ENCODE results near the gene DNAI2. TPM values are rescaled to one million over a fixed set of nuclear protein-coding genes. Genes with fewer than 3 reads are reported as not detected.

The DNAI2 gene
- total RNA-seq (ENCODE audit: unreplicated experiment), result not detected
- long read RNA-seq, result 0 reads

GRCh38 chr17:74274060-74274708 is at the start of gene DNAI2:
Gene DNAI2, plus strand, starts transcription at chr17:74274234. Its CDS starts 7,584 bp downstream, at chr17:74281818.
- Mint-ChIP-seq H3K4me1 (ENCODE audit: low read depth, unreplicated experiment) (peaks cover 32% of the 10 kb centered on the region), H3K9me3 (ENCODE audit: unreplicated experiment) (peaks cover 4% of the 10 kb centered on the region), H3K36me3 (ENCODE audit: unreplicated experiment) (no peaks in the 10 kb centered on the region), H3K27ac (ENCODE audit: unreplicated experiment) (no peak within 1 kb of the TSS), H3K4me3 (ENCODE audit: unreplicated experiment) (peak within 1 kb of the TSS; percentile 59), H3K27me3 (ENCODE audit: unreplicated experiment) (peaks cover 8% of the 10 kb centered on the region)
- DNase-seq, result peak; percentile 70
- no peak for TF ChIP-seq CTCF (IDR thresholded peaks at IDR 0.05; ENCODE audit: partially characterized antibody, unreplicated experiment)

GRCh38 chr17:74224959-74225725 is 48.9 kb upstream of the DNAI2 start:
- Mint-ChIP-seq H3K36me3 (ENCODE audit: unreplicated experiment) (peaks cover 13% of the 10 kb centered on the region), H3K27ac (ENCODE audit: unreplicated experiment) (no peak overlapping the region), H3K9me3 (ENCODE audit: unreplicated experiment) (peaks cover 7% of the 10 kb centered on the region), H3K27me3 (ENCODE audit: unreplicated experiment) (peaks cover 5% of the 10 kb centered on the region), H3K4me1 (ENCODE audit: low read depth, unreplicated experiment) (peaks cover 9% of the 10 kb centered on the region), H3K4me3 (ENCODE audit: unreplicated experiment) (no peak overlapping the region)
- no peak for TF ChIP-seq CTCF (IDR thresholded peaks at IDR 0.05; ENCODE audit: partially characterized antibody, unreplicated experiment)
- DNase-seq, result no peak

- peaks cover 13% of the 10 kb centered on the region for H3K36me3 Mint-ChIP-seq (ENCODE audit: unreplicated experiment)
- peaks cover 7% of the 10 kb centered on the region for H3K9me3 Mint-ChIP-seq (ENCODE audit: unreplicated experiment)
- peak overlapping the region; percentile 21 for H3K27ac Mint-ChIP-seq (ENCODE audit: unreplicated experiment)
- peaks cover 5% of the 10 kb centered on the region for H3K27me3 Mint-ChIP-seq (ENCODE audit: unreplicated experiment)
- no peak for TF ChIP-seq CTCF (IDR thresholded peaks at IDR 0.05; ENCODE audit: partially characterized antibody, unreplicated experiment)
- no peak overlapping the region for H3K4me3 Mint-ChIP-seq (ENCODE audit: unreplicated experiment)
- DNase-seq, result no peak
- peaks cover 9% of the 10 kb centered on the region for H3K4me1 Mint-ChIP-seq (ENCODE audit: low read depth, unreplicated experiment)
Measured at GRCh38 chr17:74226252-74226651, 47.8 kb upstream of the DNAI2 start.

GRCh38 chr17:74227271-74228080 is 46.6 kb upstream of the DNAI2 start:
- Mint-ChIP-seq H3K4me1 (ENCODE audit: low read depth, unreplicated experiment) (peaks cover 9% of the 10 kb centered on the region), H3K27ac (ENCODE audit: unreplicated experiment) (no peak overlapping the region), H3K4me3 (ENCODE audit: unreplicated experiment) (no peak overlapping the region), H3K9me3 (ENCODE audit: unreplicated experiment) (peaks cover 7% of the 10 kb centered on the region), H3K36me3 (ENCODE audit: unreplicated experiment) (peaks cover 13% of the 10 kb centered on the region), H3K27me3 (ENCODE audit: unreplicated experiment) (peaks cover 5% of the 10 kb centered on the region)
- DNase-seq, result no peak
- no peak for TF ChIP-seq CTCF (IDR thresholded peaks at IDR 0.05; ENCODE audit: partially characterized antibody, unreplicated experiment)

Measured in glutamatergic neuron (in vitro differentiated cells).